ENCODE results near the gene DEFB123.

DNA sequence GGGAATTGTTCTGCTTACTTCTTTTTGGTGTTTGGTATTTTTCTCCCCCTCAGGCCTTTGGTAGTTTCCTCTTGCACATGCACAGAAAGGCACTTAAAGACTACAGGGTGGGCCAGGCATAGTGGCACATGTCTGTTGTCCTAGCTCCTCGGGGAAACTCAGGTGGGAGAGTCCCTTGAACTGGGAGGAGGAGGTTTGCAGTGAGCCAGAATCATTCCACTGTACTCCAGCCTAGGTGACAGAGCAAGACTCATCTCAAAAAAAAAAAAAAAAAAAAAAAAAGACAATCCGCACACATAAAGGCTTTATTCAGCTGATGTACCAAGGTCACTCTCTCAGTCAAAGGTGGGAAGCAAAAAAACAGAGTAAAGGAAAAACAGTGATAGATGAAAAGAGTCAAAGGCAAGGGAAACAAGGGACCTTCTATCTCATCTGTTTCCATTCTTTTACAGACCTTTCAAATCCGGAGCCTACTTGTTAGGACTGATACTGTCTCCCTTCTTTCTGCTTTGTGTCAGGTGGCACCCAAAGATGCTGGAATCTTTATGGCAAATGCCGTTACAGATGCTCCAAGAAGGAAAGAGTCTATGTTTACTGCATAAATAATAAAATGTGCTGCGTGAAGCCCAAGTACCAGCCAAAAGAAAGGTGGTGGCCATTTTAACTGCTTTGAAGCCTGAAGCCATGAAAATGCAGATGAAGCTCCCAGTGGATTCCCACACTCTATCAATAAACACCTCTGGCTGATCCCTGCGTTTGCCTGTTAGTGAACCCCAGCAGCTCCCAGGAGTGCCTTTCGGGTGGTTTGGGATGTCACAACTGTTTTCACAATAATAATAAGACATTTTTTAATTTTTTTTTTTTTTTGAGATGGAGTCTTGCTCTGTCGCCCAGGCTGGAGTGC, 9.3 kb downstream of the DEFB123 start:
- TF ChIP-seq, protein P1, sequence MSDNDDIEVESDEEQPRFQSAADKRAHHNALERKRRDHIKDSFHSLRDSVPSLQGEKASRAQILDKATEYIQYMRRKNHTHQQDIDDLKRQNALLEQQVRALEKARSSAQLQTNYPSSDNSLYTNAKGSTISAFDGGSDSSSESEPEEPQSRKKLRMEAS (IDR thresholded peaks at IDR 0.05; ENCODE audit: low read depth, low read length) = no peak
- no peak for TF ChIP-seq CTCF (IDR thresholded peaks at IDR 0.05; ENCODE audit: low read depth, low read length)

Data from NB4 (cell line).